SK-N-SH (cell line): Measurements from ENCODE around the gene CFAP100. TPM values are rescaled to one million over a fixed set of nuclear protein-coding genes. Genes with fewer than 3 reads are reported as not detected.

Source experiments
- CTCF ChIA-PET: fragments of 300-600, 350-600 bp; formaldehyde crosslinking; extraction: SDS; loops from one replicate; lab custom pipeline; 2021; lab: Yijun Ruan, JAX
- POLR2A ChIA-PET: fragments of 350-600 bp; sonication (Branson Sonifier 250); formaldehyde crosslinking; extraction: SDS; loops from one replicate; lab custom pipeline; 2020; ENCODE audit warnings: antibody characterized with exemption, inconsistent platforms; lab: Yijun Ruan, JAX
- DNase-seq: peaks from one replicate; pipeline ENCODE4 v3.0.0; 2012
- H2AFZ ChIP-seq: fragments of 200-600 bp; sonication (generic); 2 replicates; pipeline ENCODE4 v1.8.1; 2016; ENCODE audit warnings: antibody characterized with exemption, mild to moderate bottlenecking, low read depth
- H3F3A ChIP-seq: fragments of 200-600 bp; sonication (generic); replicated peaks from 2 replicates; pipeline ENCODE3; 2016; ENCODE audit warnings: antibody characterized with exemption, mild to moderate bottlenecking; ENCODE audit not compliant: insufficient read depth
- H3K27ac ChIP-seq, 2 experiments: fragments of 200-500 bp in 1 of 2; fragments of 200-600 bp in 1 of 2; sonication (Bioruptor generic) in 1 of 2; sonication (generic), shearing (Covaris generic) in 1 of 2; 2 replicates each; pipeline versions ENCODE4 v1.5.1 to v1.6.1; 2014 to 2016; ENCODE audit warnings: low read depth in 2 of 2, inconsistent platforms in 1 of 2, low read length in 1 of 2, mild to moderate bottlenecking in 1 of 2, mixed read lengths in 1 of 2
- H3K27me3 ChIP-seq: fragments of 200-600 bp; sonication (generic), shearing (Covaris generic); 2 replicates; pipeline ENCODE4 v1.6.1; 2016; ENCODE audit warnings: mixed run types; ENCODE audit not compliant: insufficient read depth
- H3K36me3 ChIP-seq, 2 experiments: fragments of 200-500 bp in 1 of 2; fragments of 200-600 bp in 1 of 2; sonication (Bioruptor generic) in 1 of 2; sonication (generic) in 1 of 2; replicated peaks in 1 of 2; 2 replicates each; pipeline versions ENCODE3 to v1.5.1; 2014 to 2016; ENCODE audit warnings: low read length in 1 of 2, mild to moderate bottlenecking in 1 of 2; ENCODE audit not compliant: insufficient read depth in 2 of 2, control insufficient read depth in 1 of 2
- H3K4me1 ChIP-seq, 2 experiments: fragments of 200-500 bp in 1 of 2; fragments of 200-600 bp in 1 of 2; sonication (Bioruptor generic) in 1 of 2; sonication (generic), shearing (Covaris generic) in 1 of 2; 2 replicates each; pipeline versions ENCODE4 v1.5.1 to v1.6.1; 2014 to 2016; ENCODE audit warnings: low read depth in 1 of 2, low read length in 1 of 2, mixed run types in 1 of 2; ENCODE audit not compliant: insufficient read depth in 2 of 2, control insufficient read depth in 1 of 2
- H3K4me2 ChIP-seq: fragments of 200-600 bp; sonication (generic), shearing (Covaris generic); 2 replicates; pipeline ENCODE4 v1.6.1; 2017; ENCODE audit warnings: mixed run types
- H3K4me3 ChIP-seq, 2 experiments: fragments of 200-500 bp in 1 of 2; fragments of 200-600 bp in 1 of 2; sonication (Bioruptor generic) in 1 of 2; sonication (generic), shearing (Covaris generic) in 1 of 2; 2 replicates each; pipeline versions ENCODE4 v1.5.1 to v1.8.1; 2014 to 2016; ENCODE audit warnings: low read depth in 2 of 2, inconsistent platforms in 1 of 2, low read length in 1 of 2, mild to moderate bottlenecking in 1 of 2, mixed read lengths in 1 of 2, moderate library complexity in 1 of 2
- H3K79me2 ChIP-seq: fragments of 200-600 bp; sonication (generic); 2 replicates; pipeline ENCODE4 v1.8.1; 2017; ENCODE audit warnings: mild to moderate bottlenecking; ENCODE audit not compliant: insufficient read depth
- H3K9ac ChIP-seq: fragments of 200-600 bp; sonication (generic); 2 replicates; pipeline ENCODE4 v1.6.1; 2017; ENCODE audit warnings: mixed run types
- H3K9me2 ChIP-seq: fragments of 200-600 bp; sonication (generic); 2 replicates; pipeline ENCODE4 v1.6.1; 2017; ENCODE audit warnings: mixed run types
- H3K9me3 ChIP-seq: fragments of 200-600 bp; sonication (generic); 2 replicates; pipeline ENCODE4 v1.6.1; 2017; ENCODE audit warnings: mixed run types, mild to moderate bottlenecking, moderate library complexity
- H4K20me1 ChIP-seq: fragments of 200-600 bp; sonication (generic); 2 replicates; pipeline ENCODE4 v1.6.1; 2017; ENCODE audit warnings: mild to moderate bottlenecking, mixed run types; ENCODE audit not compliant: insufficient read depth
- CHD2 ChIP-seq: fragments of 150-350 bp; IDR thresholded peaks from 2 replicates; pipeline ENCODE4 v1.6.1; 2018; ENCODE audit warnings: low read length; ENCODE audit not compliant: partially characterized antibody
- EP300 ChIP-seq, 2 experiments: IDR thresholded peaks; 2 replicates each; pipeline versions ENCODE4 v1.4.0 to v1.6.1; 2012; ENCODE audit warnings: borderline replicate concordance in 1 of 2, low read depth in 1 of 2, low read length in 1 of 2
- EZH2phosphoT487 ChIP-seq: fragments of 200-600 bp; sonication (generic); IDR thresholded peaks from 2 replicates; pipeline ENCODE4 v1.6.1; 2017; ENCODE audit warnings: low read depth, mixed run types, mild to moderate bottlenecking, antibody characterized with exemption, moderate library complexity, borderline replicate concordance
- FOXJ3 ChIP-seq: sonication (generic); formaldehyde crosslinking; IDR thresholded peaks from 2 replicates; pipeline ENCODE4 v1.5.1; 2020; ENCODE audit warnings: mild to moderate bottlenecking, missing genetic modification reagents
- MEF2A ChIP-seq: IDR thresholded peaks from 2 replicates; pipeline ENCODE4 v1.4.0; 2012; ENCODE audit warnings: low read depth, borderline replicate concordance
- NFIC ChIP-seq: IDR thresholded peaks from 2 replicates; pipeline ENCODE4 v1.4.0; 2012; ENCODE audit warnings: borderline replicate concordance
- NRF1 ChIP-seq: IDR thresholded peaks from 2 replicates; pipeline ENCODE4 v1.6.1; 2012; ENCODE audit warnings: low read depth, mild to moderate bottlenecking, low read length
- POLR2AphosphoS5 ChIP-seq: IDR thresholded peaks from 2 replicates; pipeline ENCODE4 v1.6.1; 2012; ENCODE audit warnings: low read depth, low read length
- RCOR1 ChIP-seq: fragments of 150-350 bp; IDR thresholded peaks from 2 replicates; pipeline ENCODE4 v1.6.1; 2017; ENCODE audit warnings: antibody characterized with exemption, low read length
- REST ChIP-seq: IDR thresholded peaks from 2 replicates; pipeline ENCODE4 v1.6.1; 2012; ENCODE audit warnings: mild to moderate bottlenecking, low read depth, low read length, moderate library complexity
- RFX5 ChIP-seq: IDR thresholded peaks from 2 replicates; pipeline ENCODE4 v1.6.1; 2012; ENCODE audit warnings: mild to moderate bottlenecking, improper control_type of control experiment, low read length
- RXRA ChIP-seq: IDR thresholded peaks from 2 replicates; pipeline ENCODE4 v1.4.0; 2012; ENCODE audit warnings: low read depth, mild to moderate bottlenecking, borderline replicate concordance
- SIN3A ChIP-seq: IDR thresholded peaks from 2 replicates; pipeline ENCODE4 v1.6.1; 2012; ENCODE audit warnings: low read depth, mild to moderate bottlenecking, low read length, moderate library complexity, borderline replicate concordance
- TAF1 ChIP-seq: IDR thresholded peaks from 2 replicates; pipeline ENCODE4 v1.6.1; 2012; ENCODE audit warnings: low read depth, mild to moderate bottlenecking, low read length, moderate library complexity, borderline replicate concordance
- TCF12 ChIP-seq: IDR thresholded peaks from 2 replicates; pipeline ENCODE4 v1.4.0; 2012
- TEAD4 ChIP-seq: IDR thresholded peaks from 2 replicates; pipeline ENCODE4 v1.4.0; 2012; ENCODE audit warnings: mild to moderate bottlenecking, borderline replicate concordance; ENCODE audit not compliant: insufficient read depth
- USF1 ChIP-seq: IDR thresholded peaks from 2 replicates; pipeline ENCODE4 v1.4.0; 2012; ENCODE audit warnings: low read depth, borderline replicate concordance
- USF2 ChIP-seq: fragments of 150-350 bp; IDR thresholded peaks from 2 replicates; pipeline ENCODE4 v1.6.1; 2017; ENCODE audit warnings: antibody characterized with exemption, low read length, low read depth, borderline replicate concordance
- YY1 ChIP-seq: IDR thresholded peaks from 2 replicates; pipeline ENCODE4 v1.4.0; 2012; ENCODE audit warnings: low read depth, mild to moderate bottlenecking
- WGBS: methylation state at CpG from one replicate; pipeline ENCODE4 v1.1.6; 2017; ENCODE audit warnings: low lambda C conversion rate; 5-methylcytosine and 5-hydroxymethylcytosine counted together
- polyA plus RNA-seq, 3 experiments: library from polyadenylated mRNA; depleted of rRNA; stranded (reverse); fragments of >200 nt; gene quantifications; 2 replicates each; pipeline ENCODE4 v1.2.3, GENCODE V29; 2012

The CFAP100 gene
- polyA plus RNA-seq, 1 of the 3 experiments (the other 2 are of a cell fraction): not detected

GRCh38 chr3:126433105-126433430 is 38.4 kb downstream of the CFAP100 start:
- H3K9me2 ChIP-seq: no peaks in the 10 kb centered on the region; the same call in 1 of the 2 replicates
- TF ChIP-seq TEAD4: no peak
- TF ChIP-seq FOXJ3 (CRISPR knock-in tag): no peak
- TF ChIP-seq NRF1: no peak
- TF ChIP-seq CHD2: no peak
- TF ChIP-seq TAF1: no peak
- TF ChIP-seq YY1: no peak
- no peak for TF ChIP-seq USF2
- TF ChIP-seq, all 33 proteins: peak for 0
- Histone ChIP-seq H3K4me3 (no peak overlapping the region), H3K4me2 (no peak overlapping the region), H2AFZ (no peak overlapping the region), H4K20me1 (no peaks in the 10 kb centered on the region), H3K79me2 (no peaks in the 10 kb centered on the region), H3K27ac (no peak overlapping the region; a peak in 1 of 4 replicates), H3K27me3 (no peaks in the 10 kb centered on the region), H3K36me3 (peaks cover 0 to 13% of the 10 kb centered on the region in 2 experiments), H3K9ac (no peak overlapping the region), H3K4me1 (peaks cover 0 to 15% of the 10 kb centered on the region in 2 experiments; a peak in 1 of 4 replicates), H3F3A (no peaks in the 10 kb centered on the region), H3K9me3 (no peaks in the 10 kb centered on the region; the same call in 1 of the 2 replicates)
- WGBS: 100% methylated on average over 2 of the region's 6 CpGs
- CTCF ChIA-PET: no interaction called here
- POLR2A ChIA-PET: interaction anchor here (0.5 kb wide), 1 partner anchor 237 kb away, joined by 3 read pairs; no protein-coding TSS in a partner anchor
- DNase-seq: no peak

GRCh38 chr3:126433496-126434263 is 39.0 kb downstream of the CFAP100 start:
- TF ChIP-seq EZH2phosphoT487 (no peak), NFIC (no peak), MEF2A (no peak), POLR2AphosphoS5 (no peak), TEAD4 (no peak), USF1 (no peak), SIN3A (no peak), RFX5 (no peak), NRF1 (no peak), USF2 (no peak), REST (no peak), RCOR1 (no peak), YY1 (no peak), RXRA (no peak), TCF12 (no peak), EP300 (IDR thresholded peaks at IDR 0.05; ENCODE audit: borderline replicate concordance in 1 of 2, low read depth in 1 of 2, low read length in 1 of 2) (no peak)
- Histone ChIP-seq H3K79me2 (no peaks in the 10 kb centered on the region), H3K9me2 (no peaks in the 10 kb centered on the region; the same call in 1 of the 2 replicates), H3K9me3 (no peaks in the 10 kb centered on the region; the same call in 1 of the 2 replicates), H3K27ac (no peak overlapping the region; a peak in 1 of 4 replicates), H3K36me3 (peaks cover 0 to 17% of the 10 kb centered on the region in 2 experiments), H3K4me2 (no peak overlapping the region), H4K20me1 (no peaks in the 10 kb centered on the region), H3K9ac (no peak overlapping the region), H3F3A (no peaks in the 10 kb centered on the region), H3K4me1 (peaks cover 0 to 15% of the 10 kb centered on the region in 2 experiments; a peak in 1 of 4 replicates), H2AFZ (no peak overlapping the region), H3K27me3 (no peaks in the 10 kb centered on the region), H3K4me3 (no peak overlapping the region)
- WGBS: 88% methylated on average over 8 of the region's 13 CpGs
- no peak for DNase-seq
- POLR2A ChIA-PET: interaction anchor here (0.5 kb wide), 1 partner anchor 238 kb away, joined by 3 read pairs; no protein-coding TSS in a partner anchor
- CTCF ChIA-PET: interaction anchor here (0.7 kb wide), 1 partner anchor 42 kb away, joined by 3 read pairs; the partner anchor contains the start of gene ZXDC
